Peyer's patch (tissue), 4 donors: ENCODE data around the gene CLEC18B.

Source experiments
- POLR2A ChIP-seq, 2 donors: fragments of 450-650 bp; IDR thresholded peaks; one replicate each; pipeline ENCODE4 v1.5.1; 2017; ENCODE audit warnings: antibody characterized with exemption in 2 of 2, mild to moderate bottlenecking in 2 of 2, moderate library complexity in 2 of 2
- TF ChIP-seq, protein P1 (sequence below), 6 experiments: fragments of 450-650 bp in 4 of 6; fragments of 200-600 bp in 2 of 6; sonication (generic) in 1 of 6; IDR thresholded peaks; one replicate each; pipeline ENCODE4 v1.5.1; 2017 to 2019; ENCODE audit warnings: antibody characterized with exemption in 6 of 6, mild to moderate bottlenecking in 3 of 6, moderate library complexity in 1 of 6

DNA sequence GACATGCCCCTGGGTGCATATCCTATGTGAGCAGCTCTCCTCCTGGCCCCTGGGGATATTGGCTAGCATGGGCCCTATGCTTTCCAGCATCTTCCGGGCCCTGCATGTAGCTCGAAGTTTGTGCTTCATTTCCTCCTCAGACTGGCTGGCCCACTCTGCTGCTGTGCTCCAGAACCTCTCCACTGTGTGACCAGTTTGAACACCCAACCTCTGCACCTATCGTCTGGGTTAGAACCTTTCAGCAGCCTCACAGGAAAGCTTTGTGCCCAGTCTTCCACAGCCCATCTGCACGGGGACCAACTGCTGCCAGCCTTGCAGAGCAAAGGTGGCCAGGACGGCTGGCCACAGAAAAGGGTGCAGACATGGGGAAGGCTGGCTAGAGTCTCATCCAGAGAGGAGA lies 10.2 kb upstream of the CLEC18B start:
- TF ChIP-seq, protein P1, sequence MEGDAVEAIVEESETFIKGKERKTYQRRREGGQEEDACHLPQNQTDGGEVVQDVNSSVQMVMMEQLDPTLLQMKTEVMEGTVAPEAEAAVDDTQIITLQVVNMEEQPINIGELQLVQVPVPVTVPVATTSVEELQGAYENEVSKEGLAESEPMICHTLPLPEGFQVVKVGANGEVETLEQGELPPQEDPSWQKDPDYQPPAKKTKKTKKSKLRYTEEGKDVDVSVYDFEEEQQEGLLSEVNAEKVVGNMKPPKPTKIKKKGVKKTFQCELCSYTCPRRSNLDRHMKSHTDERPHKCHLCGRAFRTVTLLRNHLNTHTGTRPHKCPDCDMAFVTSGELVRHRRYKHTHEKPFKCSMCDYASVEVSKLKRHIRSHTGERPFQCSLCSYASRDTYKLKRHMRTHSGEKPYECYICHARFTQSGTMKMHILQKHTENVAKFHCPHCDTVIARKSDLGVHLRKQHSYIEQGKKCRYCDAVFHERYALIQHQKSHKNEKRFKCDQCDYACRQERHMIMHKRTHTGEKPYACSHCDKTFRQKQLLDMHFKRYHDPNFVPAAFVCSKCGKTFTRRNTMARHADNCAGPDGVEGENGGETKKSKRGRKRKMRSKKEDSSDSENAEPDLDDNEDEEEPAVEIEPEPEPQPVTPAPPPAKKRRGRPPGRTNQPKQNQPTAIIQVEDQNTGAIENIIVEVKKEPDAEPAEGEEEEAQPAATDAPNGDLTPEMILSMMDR (IDR thresholded peaks at IDR 0.05): no peak
- no peak for TF ChIP-seq POLR2A (IDR thresholded peaks at IDR 0.05)
